22Rv1 (cell line): ENCODE data around the gene MRPL24.

Source experiments
- CTCF ChIP-seq: fragments of 450-650 bp; IDR thresholded peaks from 2 replicates; pipeline ENCODE4 v1.5.1; 2017; ENCODE audit warnings: mild to moderate bottlenecking
- ZFX ChIP-seq: fragments of 450-650 bp; IDR thresholded peaks from 2 replicates; pipeline ENCODE4 v1.6.1; 2017; ENCODE audit warnings: antibody characterized with exemption, borderline replicate concordance

- TF ChIP-seq CTCF (no peak), ZFX (no peak)
These were observed 33.3 kb downstream of the MRPL24 start for GRCh38 chr1:156707417-156708217.
